ENCODE measurements around the gene HIGD2B.
A peak's percentile ranks its signal among the peaks of the same experiment; 100 is the strongest.
"Not testable (repeated sequence)": the region's sequence is repeated elsewhere in the genome, so short reads cannot be mapped to it uniquely, and the experiment has no call there.

Gene HIGD2B

DNA sequence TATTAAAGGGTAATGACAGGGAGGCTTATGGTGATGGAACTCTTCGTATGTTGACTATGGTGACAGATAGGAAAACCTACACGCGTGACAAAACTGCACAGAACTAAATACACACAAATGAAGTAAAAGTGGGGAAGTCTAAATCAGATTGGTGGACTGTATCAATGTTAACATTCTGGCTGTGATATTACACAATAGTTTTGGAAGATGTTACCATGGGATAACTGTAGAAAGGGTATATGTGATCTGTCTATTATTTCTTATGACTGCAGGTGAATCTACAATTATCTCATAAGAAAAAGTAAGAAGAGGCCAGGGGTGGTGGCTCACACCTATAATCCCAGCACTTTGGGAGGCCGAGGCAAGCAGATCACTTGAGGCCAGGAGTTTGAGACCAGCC, 9.1 kb downstream of the HIGD2B start:
- DNase-seq (ENCODE audit: low read depth, low spot score) = no peak

DNA sequence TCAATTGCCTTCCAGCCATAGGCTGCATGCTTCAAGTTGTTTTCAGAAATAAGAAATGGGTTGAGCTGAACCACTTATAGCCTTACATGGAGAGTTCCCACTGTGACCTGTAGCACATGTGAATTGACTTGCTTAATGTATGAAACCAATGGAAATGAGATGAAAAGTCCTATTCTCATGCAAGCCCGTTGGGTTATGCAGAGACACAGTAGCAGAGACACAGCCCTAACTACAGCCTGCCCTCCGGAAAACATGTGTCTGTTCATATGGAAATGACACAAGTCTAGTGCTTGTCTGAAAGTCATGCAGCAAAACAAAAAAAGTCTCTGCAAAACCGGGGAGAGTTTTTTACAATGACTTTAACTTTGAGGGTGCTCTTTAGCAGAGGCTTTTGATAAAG, 14.5 kb downstream of the HIGD2B start:
- no peak for DNase-seq (ENCODE audit: low read depth, low spot score)

- DNase-seq (ENCODE audit: low read depth, low spot score) = not testable (repeated sequence)
Measured at GRCh38 chr15:72670656-72671352, 15.2 kb downstream of the HIGD2B start.

DNA sequence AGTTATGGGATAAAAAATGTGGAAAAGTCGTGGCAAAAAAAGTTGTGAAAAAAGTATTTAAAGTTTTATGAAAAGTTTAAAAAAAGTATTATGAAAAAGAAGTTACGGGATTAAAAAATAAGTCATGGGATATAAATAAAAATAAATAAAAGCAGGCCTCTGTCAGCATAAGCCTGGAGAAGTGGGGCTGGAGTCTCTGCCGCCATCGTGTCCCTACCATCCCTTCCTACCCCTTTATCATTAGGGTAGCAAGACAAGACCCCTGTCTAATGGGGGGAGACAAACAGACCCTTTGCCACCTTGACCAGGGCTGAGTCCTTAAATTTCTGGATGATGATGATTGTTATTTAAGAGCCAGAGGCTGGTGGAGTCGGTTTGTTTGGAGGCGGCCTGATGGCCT, 16.2 kb downstream of the HIGD2B start:
- DNase-seq (ENCODE audit: low read depth, low spot score) = not testable (repeated sequence)

DNA sequence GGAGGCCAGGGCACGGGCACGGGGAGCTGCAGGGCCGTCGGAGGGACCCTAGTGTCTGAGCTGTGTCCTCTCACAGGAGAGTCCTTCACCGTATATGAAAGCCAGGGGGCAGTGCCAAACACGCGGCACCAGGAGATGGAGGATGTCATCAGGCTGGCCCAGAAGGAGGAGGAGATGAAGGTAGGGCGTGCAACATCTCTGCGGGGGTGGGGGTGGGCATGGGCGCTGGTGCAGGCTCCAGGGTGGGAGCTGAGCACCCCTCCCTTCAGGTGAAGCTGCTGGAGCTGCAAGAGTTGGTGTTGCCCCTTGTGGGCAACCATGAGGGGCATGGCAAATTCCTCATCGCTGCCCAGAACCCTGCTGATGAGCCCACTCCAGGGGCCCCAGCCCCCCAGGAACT, 20.3 kb downstream of the HIGD2B start:
- not testable (repeated sequence) for DNase-seq (ENCODE audit: low read depth, low spot score)

DNA sequence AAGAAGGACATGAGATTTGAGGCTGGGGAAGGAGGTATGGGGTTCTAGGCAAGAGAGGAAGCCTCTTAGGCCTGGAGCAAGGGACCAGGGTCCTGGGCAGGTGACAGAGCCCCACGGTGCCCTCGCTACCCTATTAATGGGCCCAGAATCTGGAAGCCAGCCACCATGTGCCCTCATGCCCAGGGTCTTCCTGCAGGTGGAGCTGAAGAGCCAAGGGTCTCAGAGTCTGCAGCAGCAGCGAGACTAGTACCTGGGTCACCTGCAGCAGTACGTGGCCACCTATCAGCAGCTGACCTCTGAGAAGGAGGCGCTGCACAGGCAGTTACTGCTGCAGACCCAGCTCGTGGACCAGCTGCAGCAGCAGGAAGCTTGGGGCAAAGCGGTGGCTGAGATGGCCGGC, 22.1 kb downstream of the HIGD2B start:
- DNase-seq (ENCODE audit: low read depth, low spot score) = not testable (repeated sequence)

GRCh38 chr15:72661081-72661480, 24.9 kb downstream of the HIGD2B start:
- DNase-seq (ENCODE audit: low read depth, low spot score) = not testable (repeated sequence)

DNA sequence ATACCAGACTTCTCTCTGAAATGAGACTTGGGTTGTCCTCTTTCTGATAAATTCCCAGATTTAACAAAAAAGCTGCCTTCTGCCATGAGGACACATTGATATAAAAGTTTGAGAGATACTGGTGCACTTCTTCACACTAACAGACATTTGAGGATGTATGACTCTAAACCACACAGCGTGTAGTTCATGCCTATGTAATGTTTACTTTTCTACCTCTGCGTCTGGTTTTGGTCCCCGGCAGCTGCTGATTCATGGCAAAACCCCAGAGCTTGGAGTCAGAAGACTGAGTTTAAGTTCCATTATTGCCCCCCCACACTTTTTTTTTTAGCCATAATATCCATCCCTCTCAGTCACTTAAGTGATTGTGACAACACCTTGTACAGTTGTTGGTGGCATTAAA, 30.0 kb downstream of the HIGD2B start:
- DNase-seq (ENCODE audit: low read depth, low spot score) = not testable (repeated sequence)

DNA sequence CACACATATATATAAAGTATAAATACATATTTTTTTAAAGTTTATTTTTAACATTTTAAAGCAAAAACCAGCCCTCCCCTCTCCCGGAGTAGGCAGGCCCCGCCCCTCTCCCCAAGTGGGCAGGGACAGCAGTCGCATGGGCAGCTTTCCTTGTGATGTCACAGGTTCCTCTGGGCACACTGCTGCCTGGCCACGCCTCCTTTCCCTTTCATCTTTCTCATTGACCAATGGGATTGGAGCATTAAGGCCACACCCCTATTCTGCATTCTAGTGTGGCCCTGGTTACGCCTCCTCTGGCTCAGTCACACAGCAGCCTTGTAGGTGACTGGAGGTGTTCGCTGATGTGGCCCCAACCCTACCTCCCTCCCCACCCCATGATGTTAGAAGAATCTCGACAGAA, 31.6 kb downstream of the HIGD2B start, which contains the start of gene GOLGA6B:
TSS of gene GOLGA6B (plus strand) at position 301 of the 400 bp plus-strand sequence. CDS start at position 342, 41 bp downstream.
- DNase-seq (ENCODE audit: low read depth, low spot score) = not testable (repeated sequence)

DNA sequence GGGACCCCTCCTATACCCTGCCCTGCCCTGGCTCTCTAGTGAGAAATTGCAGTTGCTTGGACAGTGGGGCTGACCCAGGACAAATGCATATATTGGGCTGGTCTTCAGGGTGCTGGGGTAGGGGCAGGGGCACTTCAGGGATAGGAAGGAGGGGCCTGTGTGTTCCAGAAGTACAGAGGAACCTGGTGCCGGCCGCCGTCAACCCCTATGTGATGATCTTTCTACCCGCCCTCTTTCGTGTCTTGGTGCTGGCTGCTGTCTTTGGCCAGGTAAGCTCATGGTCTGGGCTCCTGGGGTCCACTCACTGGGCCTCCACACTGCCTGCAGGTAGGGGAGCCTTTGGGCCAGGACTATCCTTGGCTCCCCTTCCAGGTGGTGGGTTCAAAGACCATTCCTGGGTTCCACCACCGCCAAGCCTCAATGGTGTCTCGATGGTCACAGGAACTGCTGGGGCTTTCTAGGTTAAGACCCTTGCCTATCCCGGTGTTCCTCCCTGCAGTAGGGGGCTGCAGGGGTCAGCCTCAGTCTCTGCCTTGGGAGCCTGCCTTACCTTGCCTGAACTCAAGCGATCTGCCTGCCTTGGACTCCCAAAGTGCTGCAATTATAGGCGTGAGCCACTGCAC, 37.2 kb downstream of the HIGD2B start:
- not testable (repeated sequence) for DNase-seq (ENCODE audit: low read depth, low spot score)

DNA sequence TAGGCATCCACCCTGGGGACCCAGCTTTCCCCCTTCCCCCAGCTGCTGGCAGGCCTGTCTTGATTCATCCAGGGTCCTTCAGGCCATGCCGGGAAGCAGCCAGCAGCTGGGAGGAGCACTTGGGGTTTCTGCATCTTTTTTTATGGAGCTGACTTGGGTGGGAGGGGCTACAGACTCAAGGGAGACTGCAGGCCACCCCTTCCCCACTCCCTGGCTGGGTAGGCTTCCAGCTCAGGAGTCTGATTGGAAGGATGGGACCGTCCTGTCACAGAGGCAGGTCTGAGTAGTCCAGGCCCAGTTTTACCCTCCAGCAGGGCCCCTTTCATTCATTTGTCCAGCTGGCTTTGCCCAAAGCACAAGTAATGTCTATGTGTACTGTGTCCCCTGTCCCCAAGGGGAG, 43.7 kb downstream of the HIGD2B start:
- not testable (repeated sequence) for DNase-seq (ENCODE audit: low read depth, low spot score)

- not testable (repeated sequence) for DNase-seq (ENCODE audit: low read depth, low spot score)
Measured at GRCh38 chr15:72639759-72640483, 46.1 kb downstream of the HIGD2B start.

DNA sequence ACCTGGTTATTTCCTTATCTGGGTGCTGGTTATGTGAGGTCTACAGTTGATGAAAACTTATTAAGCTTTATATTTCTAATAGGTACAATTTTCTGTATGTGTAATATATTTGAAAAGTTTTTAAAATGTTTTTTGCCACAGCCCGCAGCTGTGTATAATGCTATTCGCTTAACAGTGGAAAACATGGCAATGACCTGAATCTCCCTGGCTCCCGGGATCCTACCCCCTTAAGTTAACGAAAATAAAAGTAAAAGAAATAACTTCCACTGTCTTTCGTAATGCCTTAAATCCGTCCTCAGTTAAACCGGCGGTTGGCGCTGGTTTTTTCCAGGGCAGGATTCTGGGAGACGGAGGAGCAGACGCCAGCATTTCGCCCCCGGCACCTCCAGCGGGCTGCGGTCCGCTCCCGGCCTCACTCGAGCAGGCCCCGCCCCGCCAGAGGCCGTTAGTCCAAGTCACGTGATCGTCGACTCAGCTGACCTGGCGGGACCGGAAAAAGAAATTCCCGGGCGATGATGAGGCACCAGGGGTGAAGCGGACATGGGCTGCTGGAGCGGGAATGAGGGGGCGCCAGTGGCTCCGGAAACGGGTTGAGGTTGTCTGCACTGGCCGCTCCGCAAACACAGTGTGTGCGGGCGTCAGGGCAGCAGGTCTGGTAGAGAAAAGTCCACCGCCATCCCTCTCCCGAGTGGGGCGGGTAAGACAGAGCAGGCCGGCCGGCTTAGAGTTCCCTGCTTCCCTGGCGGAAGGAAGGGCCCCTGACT, 49.3 kb downstream of the HIGD2B start:
- peak; percentile 31 for DNase-seq (ENCODE audit: low read depth, low spot score)

- DNase-seq (ENCODE audit: low read depth, low spot score) = not testable (repeated sequence)
Measured at GRCh38 chr15:72629068-72629570, 56.9 kb downstream of the HIGD2B start.

DNA sequence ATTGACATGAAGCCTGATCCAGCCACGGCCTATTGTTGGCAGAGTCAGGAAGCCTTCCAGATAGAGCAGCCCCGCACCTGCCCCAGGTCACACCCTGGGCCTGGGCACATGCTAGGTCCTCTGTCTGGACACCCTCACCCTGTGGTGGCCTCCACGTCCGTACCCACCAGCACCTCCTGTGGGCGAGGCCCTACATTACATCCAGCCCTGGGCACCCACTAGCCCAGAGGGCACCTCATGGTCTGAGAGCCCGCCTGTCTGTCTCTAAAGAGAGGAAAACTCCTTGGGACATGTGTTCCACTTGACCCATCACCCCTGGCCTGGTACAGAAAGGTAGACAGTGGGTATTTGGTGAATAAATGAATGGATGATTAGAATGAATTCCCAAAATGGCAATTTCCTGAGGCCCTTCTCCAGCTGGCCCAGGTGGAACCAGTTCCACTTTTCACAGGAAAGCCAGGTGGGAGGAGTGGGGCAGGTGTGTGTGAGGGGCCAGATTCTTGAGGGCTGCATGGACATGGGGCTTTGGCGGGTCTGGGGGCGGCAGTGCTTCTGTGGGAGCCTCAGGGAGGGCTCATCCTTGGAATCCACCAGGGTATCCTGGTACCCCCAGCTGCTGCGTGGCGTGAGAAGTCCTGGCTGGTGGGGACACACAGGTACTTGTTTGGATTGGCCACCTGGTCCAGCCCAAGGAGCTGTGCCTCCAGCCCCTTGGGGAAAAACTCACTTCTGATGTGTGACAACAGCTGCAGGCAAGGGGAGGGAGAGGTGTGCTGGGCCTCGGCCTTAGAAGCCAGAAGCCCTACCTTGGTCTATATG, 57.5 kb downstream of the HIGD2B start:
- not testable (repeated sequence) for DNase-seq (ENCODE audit: low read depth, low spot score)

GRCh38 chr15:72626153-72626552, 59.8 kb downstream of the HIGD2B start:
- DNase-seq (ENCODE audit: low read depth, low spot score) = peak; percentile 49

Measured in smooth muscle cell of the brain vasculature (primary cell).